Astrocyte (in vitro differentiated cells and primary cell): ENCODE measurements around the gene ACIN1. TPM values are rescaled to one million over a fixed set of nuclear protein-coding genes. Genes with fewer than 3 reads are reported as not detected.
A peak's percentile ranks its signal among the peaks of the same experiment; 100 is the strongest.

ENCODE experiments used
- DNase-seq: peaks from one replicate; pipeline ENCODE4 v3.0.0-alpha.2; 2010; ENCODE audit warnings: low read depth
- FAIRE-seq: peaks from 2 replicates; lab custom pipeline; 2011; peaks lifted over from hg19 to GRCh38; lab: Jason Lieb, UNC
- H2AFZ ChIP-seq: 2 replicates; pipeline ENCODE4 v1.6.0; 2012; ENCODE audit warnings: low read depth, low read length, inconsistent platforms
- H3K27ac ChIP-seq: 2 replicates; pipeline ENCODE4 v1.5.1; 2011; ENCODE audit warnings: low read depth, low read length, inconsistent platforms
- H3K27me3 ChIP-seq: 2 replicates; pipeline ENCODE4 v1.6.0; 2011; ENCODE audit warnings: low read length, inconsistent platforms; ENCODE audit not compliant: insufficient read depth
- H3K36me3 ChIP-seq: 2 replicates; pipeline ENCODE4 v1.5.1; 2011; ENCODE audit warnings: low read length, inconsistent platforms; ENCODE audit not compliant: insufficient read depth
- H3K4me1 ChIP-seq: 2 replicates; pipeline ENCODE4 v1.5.1; 2011; ENCODE audit warnings: low read length, inconsistent platforms; ENCODE audit not compliant: insufficient read depth
- H3K4me2 ChIP-seq: 2 replicates; pipeline ENCODE4 v1.6.0; 2012; ENCODE audit warnings: low read length, inconsistent platforms
- H3K4me3 ChIP-seq: 2 replicates; pipeline ENCODE4 v1.5.1; 2011; ENCODE audit warnings: low read depth, mild to moderate bottlenecking, low read length, inconsistent platforms; ENCODE audit not compliant: insufficient read depth
- H3K79me2 ChIP-seq: 2 replicates; pipeline ENCODE4 v1.6.0; 2012; ENCODE audit warnings: mild to moderate bottlenecking, low read length, inconsistent platforms; ENCODE audit not compliant: insufficient read depth
- H3K9ac ChIP-seq: 2 replicates; pipeline ENCODE4 v1.6.0; 2012; ENCODE audit warnings: mild to moderate bottlenecking, low read length, inconsistent platforms
- H3K9me3 ChIP-seq: 2 replicates; pipeline ENCODE4 v1.5.1; 2012; ENCODE audit warnings: low read depth, mild to moderate bottlenecking, low read length, inconsistent platforms; ENCODE audit not compliant: insufficient read depth
- H4K20me1 ChIP-seq: 2 replicates; pipeline ENCODE4 v1.6.0; 2012; ENCODE audit warnings: low read length, inconsistent platforms; ENCODE audit not compliant: insufficient read depth
- H3K27ac Mint-ChIP-seq: one replicate; pipeline ENCODE4 v1.8.0; 2021; ENCODE audit warnings: mild to moderate bottlenecking, mixed read lengths; ENCODE audit not compliant: unreplicated experiment
- H3K27me3 Mint-ChIP-seq: one replicate; pipeline ENCODE4 v1.8.0; 2021; ENCODE audit warnings: low read depth, mixed read lengths; ENCODE audit not compliant: unreplicated experiment
- H3K36me3 Mint-ChIP-seq: one replicate; pipeline ENCODE4 v1.8.0; 2021; ENCODE audit warnings: low read depth, mixed read lengths; ENCODE audit not compliant: unreplicated experiment
- H3K4me1 Mint-ChIP-seq: one replicate; pipeline ENCODE4 v1.8.0; 2021; ENCODE audit warnings: low read depth, mixed read lengths; ENCODE audit not compliant: unreplicated experiment
- H3K4me3 Mint-ChIP-seq: one replicate; pipeline ENCODE4 v1.8.0; 2021; ENCODE audit warnings: mild to moderate bottlenecking, moderate library complexity, mixed read lengths; ENCODE audit not compliant: unreplicated experiment
- H3K9me3 Mint-ChIP-seq: one replicate; pipeline ENCODE4 v1.8.0; 2021; ENCODE audit warnings: mild to moderate bottlenecking, mixed read lengths; ENCODE audit not compliant: unreplicated experiment
- CTCF ChIP-seq: IDR thresholded peaks from 2 replicates; pipeline ENCODE4 v1.5.1; 2011; ENCODE audit warnings: low read depth, mild to moderate bottlenecking, inconsistent platforms, low read length, moderate library complexity; ENCODE audit not compliant: insufficient read depth
- EZH2 ChIP-seq: IDR thresholded peaks from 2 replicates; pipeline ENCODE4 v1.6.1; 2012; ENCODE audit warnings: mild to moderate bottlenecking, low read length, inconsistent platforms; ENCODE audit not compliant: insufficient read depth
- total RNA-seq: library from RNA; stranded (reverse); gene quantifications from 2 replicates; pipeline ENCODE4 v1.2.1, GENCODE V29; 2021

ACIN1 gene
- total RNA-seq, 1 donor from 2014 or later: 208 TPM

- Histone ChIP-seq H3K27ac (no peak overlapping the region), H3K9me3 (no peaks in the 10 kb centered on the region), H3K79me2 (no peaks in the 10 kb centered on the region), H3K9ac (no peak overlapping the region), H3K4me1 (peaks cover 10% of the 10 kb centered on the region), H4K20me1 (no peaks in the 10 kb centered on the region), H3K27me3 (no peaks in the 10 kb centered on the region), H3K4me2 (no peak overlapping the region), H3K4me3 (no peak overlapping the region), H2AFZ (no peak overlapping the region), H3K36me3 (no peaks in the 10 kb centered on the region)
- TF ChIP-seq CTCF (no peak), EZH2 (no peak)
- Mint-ChIP-seq H3K4me1 (peaks cover 9% of the 10 kb centered on the region), H3K9me3 (peaks cover 4% of the 10 kb centered on the region), H3K4me3 (no peak overlapping the region), H3K27me3 (peaks cover 11% of the 10 kb centered on the region), H3K36me3 (peaks cover 14% of the 10 kb centered on the region), H3K27ac (no peak overlapping the region)
- FAIRE-seq (no peak), DNase-seq (no peak)
These were observed 46.9 kb downstream of the ACIN1 start for GRCh38 chr14:23047751-23048693.

DNA sequence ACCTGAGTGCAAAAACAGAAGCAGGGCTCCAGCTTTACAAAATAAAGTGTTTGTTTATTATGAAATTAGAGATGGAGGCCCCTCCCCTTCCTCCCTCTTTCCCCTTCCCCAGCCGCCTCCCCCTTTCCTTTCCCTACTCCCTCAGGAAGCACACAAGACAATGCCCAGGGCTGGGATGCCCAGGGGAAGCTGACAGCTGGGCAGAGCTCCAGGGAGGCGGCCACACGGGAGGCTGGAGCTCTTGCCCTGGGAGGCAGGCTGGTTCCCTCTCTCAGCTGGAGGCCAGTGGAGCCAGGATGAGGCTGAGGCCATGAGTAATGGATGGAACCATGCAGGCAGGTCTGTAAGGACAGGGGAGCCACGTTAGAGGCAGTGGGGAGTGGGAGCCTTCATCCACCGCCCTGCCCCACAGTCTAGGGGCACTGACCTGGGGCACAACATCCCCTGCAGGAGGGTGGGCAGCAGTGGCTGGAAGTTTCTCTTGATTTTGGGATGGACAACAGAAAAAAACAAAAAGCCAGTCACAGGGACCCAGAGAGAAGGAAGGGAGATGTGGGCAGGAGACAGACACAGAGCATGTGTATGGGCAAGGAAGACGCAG, 47.8 kb downstream of the ACIN1 start:
- DNase-seq (no peak), FAIRE-seq (no peak)
- peaks cover 4% of the 10 kb centered on the region for H3K9me3 Mint-ChIP-seq
- Histone ChIP-seq H2AFZ (peak overlapping the region; percentile 61), H3K9me3 (no peaks in the 10 kb centered on the region), H3K4me2 (peak overlapping the region; percentile 37), H3K9ac (no peak overlapping the region), H3K4me3 (no peak overlapping the region), H3K79me2 (no peaks in the 10 kb centered on the region), H3K27me3 (no peaks in the 10 kb centered on the region), H4K20me1 (no peaks in the 10 kb centered on the region), H3K36me3 (no peaks in the 10 kb centered on the region), H3K27ac (no peak overlapping the region), H3K4me1 (peaks cover 10% of the 10 kb centered on the region)
- TF ChIP-seq EZH2: no peak
- TF ChIP-seq CTCF: no peak
- peaks cover 11% of the 10 kb centered on the region for H3K27me3 Mint-ChIP-seq
- peaks cover 9% of the 10 kb centered on the region for H3K4me1 Mint-ChIP-seq
- no peak overlapping the region for H3K4me3 Mint-ChIP-seq
- no peak overlapping the region for H3K27ac Mint-ChIP-seq
- H3K36me3 Mint-ChIP-seq: peaks cover 12% of the 10 kb centered on the region
